Activated CD8-positive, alpha-beta memory T cell treated with anti-CD3 and anti-CD28 coated beads for 1 hour (primary cell): ENCODE results near the gene NOL8.

Experiments used
- DNase-seq, 2 donors: peaks; one replicate each; pipeline ENCODE4 v3.0.0-alpha.2; 2020; ENCODE audit warnings: low read depth in 1 of 2; ENCODE audit errors: extremely low read depth in 1 of 2

NOL8 gene

DNA sequence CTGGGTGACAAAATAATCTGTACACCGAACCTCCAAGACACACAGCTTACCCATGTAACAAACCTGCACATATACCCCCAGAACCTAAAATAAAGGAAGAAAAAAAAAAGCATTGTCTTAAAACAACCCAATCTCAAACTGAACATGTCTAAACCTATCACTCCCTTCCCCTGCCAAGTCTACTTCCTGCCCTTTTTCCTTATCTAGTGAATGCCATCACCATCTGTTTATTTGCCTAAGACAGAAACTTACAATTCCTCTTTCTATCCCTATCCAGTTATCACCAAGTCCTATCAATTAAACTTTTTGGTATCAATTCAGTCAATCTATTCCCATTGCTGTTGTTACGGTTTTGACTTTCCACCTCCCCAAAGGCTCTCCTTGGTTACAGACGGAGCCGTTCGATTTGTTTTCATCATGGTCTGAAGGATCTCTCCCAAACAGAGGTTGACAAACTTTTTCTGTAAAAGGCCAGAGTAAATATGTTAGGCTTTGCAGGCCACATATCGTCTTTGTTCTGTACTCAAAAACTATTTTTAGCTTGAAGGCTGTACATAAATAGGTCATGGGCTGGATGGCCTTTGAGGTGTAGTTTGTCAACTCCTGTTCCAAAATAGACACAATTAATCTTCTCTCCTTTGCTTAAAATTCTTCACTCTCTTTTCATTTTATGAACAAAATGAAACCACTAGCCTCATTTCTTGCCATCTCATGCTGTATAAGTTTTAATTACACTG is 12.1 kb downstream of the NOL8 start:
- DNase-seq: no peak

DNA sequence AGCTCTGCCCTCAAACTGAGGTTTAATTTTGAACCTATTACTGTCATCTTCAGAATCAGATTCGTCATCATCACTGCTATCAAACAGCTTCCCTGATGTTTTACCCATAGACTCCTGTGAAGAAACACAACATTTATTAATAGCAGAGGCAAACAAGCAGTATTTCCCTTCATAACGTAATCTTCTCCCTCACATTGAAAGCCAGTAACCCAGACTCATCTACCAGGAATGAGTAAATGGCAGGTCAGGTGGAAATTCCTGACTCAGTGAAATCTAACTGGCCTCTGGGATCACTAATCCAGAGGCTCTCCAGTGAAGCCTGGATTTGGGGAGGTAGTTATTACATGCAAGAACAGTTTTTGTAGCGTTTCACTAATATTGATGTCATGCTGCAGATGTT is 14.6 kb downstream of the NOL8 start:
- DNase-seq: no peak

DNA sequence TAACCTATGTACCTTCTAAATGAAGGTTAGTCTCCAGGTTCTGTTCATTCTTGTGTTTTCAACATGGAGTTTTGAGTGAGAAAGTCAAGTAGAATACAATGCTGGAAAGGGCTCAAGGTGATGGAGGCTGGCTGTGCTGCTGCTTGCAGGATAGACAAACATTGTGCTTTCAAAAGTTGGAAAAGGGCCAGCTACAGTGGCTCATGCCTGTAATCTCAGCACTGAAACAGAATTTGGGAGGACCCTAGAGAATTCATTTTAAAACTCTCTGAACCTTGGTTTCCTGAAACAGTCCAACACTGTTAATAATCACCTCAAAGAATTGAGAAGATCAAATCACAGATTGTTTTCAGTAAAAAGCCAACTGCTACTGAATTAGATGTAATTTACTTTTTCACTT is 16.3 kb downstream of the NOL8 start:
- no peak for DNase-seq

DNA sequence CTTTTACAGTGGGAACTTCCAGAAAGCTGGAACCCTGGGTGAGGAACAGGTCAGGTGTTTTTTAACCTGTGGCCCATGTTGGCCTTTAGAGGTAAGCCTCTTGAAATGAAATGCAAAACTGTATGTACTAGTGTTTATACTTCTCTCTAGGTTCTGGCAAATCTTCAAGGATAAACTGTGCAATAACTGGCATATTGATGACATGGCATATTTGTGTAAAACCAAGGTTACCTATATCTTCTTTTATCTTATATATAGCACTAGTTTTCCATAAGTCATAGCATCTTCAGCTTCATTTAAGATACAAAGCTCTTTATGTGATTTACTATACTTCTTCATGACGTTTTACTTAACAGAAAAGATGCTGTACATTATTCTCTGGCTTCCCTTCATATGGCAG is 24.2 kb downstream of the NOL8 start:
- no peak for DNase-seq

DNA sequence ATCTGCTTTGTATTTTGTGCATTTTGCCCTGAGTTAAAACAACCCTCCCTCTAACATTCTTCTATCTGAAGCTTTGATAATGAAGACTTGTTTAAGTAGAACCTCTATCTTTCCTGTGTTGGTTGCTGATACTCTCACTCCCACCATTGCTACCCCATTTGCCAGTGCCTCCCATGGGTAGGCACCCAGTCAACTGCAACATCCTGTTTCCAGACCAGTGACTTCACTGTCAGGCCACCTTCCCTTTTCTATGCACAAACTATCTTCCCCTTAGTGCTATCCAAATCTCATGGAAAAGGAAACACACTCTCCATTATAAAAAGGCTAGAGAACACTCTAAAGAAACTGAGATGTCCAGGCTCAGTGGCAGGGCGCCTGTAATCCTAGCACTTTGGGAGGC is 26.0 kb downstream of the NOL8 start:
- DNase-seq: no peak

DNA sequence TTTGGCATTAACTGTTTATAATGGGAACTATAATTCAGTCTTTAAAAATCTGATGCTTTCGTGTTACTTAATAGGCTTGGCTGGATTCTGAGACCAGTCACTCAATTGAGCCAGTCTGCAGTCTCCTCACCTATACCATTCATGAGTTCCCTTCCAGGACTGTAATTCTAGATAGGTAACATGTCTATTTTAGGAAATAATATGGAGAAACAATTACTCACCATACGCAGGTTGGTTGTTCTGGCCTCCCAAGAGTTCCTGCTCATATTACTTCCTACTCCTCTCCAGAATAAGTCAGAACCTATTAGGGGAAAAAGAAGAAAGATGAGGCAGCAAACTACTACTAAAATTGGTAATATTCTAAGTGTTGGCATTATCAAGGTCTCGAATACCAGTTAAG is 27.1 kb downstream of the NOL8 start:
- DNase-seq: no peak

DNA sequence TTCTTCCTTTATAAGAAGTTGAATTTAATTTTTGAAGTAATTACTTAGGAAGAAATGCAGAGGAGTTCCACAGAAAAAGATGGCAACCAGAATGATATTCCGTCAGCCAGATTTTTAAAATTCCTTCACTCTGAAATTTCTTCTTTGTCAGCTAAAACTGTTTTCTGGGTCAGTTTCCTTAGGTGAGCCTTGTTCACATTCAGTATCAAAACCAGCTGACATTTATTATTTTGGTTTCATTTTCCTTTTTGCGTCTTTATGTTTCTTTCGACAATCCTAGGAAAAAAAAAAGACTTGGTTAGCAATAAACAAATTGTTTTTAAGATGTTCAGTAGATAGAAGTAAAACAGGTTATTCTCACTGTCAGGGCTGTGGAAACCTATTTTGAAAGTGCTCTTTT is 27.5 kb downstream of the NOL8 start:
- DNase-seq: no peak

DNA sequence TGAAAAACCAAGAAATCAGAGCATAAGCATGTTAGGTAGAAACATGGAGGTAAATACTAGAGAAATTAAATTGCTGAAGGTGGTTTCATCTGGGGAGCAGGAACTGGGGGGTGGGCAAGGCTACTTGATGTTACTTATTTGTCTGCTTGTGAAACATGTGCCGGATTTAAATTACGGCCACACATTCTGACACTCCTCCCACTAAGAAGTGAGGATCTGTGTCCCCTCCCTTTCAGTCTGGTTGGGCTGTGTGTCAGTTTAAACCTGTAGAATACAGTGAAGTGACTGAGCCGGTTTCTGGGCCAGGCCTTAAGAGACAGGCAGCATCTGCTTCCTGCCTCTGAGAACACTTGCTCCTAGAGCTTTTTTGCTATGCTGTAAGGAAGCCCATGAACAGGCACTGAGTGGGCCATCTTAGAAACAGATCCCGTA is 29.3 kb downstream of the NOL8 start:
- DNase-seq: no peak

DNA sequence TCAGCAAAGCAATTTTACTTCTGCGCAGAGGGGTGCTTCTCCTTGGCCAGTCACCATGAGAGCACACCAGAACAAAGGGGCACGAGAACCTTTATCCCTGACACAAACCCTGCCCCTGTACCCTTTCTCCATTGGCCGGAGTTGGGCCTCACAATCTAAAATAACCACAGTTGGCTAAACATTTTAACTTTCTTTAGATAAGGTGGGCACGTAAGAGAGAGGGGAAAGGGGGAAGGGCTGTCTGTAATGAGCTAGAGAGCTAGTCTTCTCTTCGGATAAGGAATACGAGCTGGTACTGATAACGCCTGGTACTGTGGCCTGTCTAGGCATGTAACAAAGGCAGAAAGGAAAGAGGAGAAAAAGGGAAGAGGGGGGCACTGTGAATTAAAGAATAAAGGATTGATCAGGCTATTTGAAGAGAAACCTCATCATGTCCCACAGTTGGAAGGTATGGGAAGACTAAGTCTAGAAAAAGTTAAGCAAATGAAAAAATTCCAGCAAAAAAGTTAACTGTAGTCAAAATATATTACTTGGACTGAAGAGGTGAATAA is 29.8 kb downstream of the NOL8 start:
- no peak for DNase-seq

DNA sequence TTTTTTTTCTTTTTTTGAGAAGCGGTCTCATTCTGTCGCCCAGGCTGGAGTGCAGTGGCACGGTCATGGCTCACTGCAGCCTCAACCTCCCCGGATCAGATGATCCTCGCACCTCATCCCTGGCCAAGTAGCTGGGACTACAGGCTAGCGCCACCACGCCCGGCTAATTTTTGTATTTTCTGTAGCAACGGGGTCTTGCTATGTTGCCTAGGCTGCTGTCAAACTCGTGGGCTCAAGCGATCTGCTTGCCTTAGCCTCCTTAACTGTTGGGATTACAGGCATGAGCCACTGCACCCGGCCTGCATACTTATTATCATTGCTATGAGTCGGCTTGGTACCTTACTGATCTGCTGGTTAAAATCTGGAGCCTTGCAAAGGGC is 30.9 kb downstream of the NOL8 start:
- no peak for DNase-seq

DNA sequence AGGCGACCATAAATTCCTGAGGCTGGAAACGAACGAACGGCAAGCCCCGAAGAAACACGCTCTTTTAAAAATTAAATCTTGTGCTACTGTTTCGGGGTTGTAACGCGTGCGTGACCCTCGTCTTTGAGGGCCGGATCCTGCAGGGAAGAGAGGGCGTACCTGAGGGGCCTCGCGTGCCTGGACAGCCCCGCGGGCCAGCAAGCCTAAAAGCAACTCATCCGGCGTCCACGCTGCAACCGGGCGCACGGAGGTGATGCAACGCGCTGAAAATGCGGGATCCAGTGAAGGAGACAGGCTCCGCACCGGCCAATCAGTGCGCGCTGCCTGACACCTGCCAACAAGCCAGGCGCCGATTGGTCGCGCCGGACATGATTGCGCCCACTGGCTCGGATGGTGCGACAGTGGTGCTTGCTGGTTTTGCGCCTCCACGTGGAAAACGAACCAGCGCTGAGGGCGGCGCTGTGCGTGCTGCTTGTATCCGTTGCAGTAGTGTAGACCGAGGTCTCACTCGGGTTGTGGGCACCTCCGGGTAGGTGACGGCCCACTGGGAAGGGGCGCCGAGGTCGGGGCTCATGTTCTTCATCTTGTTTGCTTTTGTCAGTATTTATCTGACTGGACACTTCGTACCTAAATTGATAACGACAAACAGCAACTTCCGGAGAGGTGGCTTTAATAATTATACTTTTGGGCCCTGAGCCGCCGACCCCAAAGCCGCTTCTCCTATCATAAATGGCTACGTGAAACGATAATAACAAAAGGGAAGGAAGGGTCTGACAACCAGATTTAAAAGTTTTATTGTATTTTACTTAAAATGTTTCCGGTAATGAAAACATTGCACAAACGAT is 31.5 kb downstream of the NOL8 start, which contains the start of gene IARS1:
TSS of gene IARS1 (minus strand) at position 246 of the 845 bp plus-strand sequence. CDS start 4,278 bp downstream, outside the sequence.
- DNase-seq: peak; percentile 98 to 99

DNA sequence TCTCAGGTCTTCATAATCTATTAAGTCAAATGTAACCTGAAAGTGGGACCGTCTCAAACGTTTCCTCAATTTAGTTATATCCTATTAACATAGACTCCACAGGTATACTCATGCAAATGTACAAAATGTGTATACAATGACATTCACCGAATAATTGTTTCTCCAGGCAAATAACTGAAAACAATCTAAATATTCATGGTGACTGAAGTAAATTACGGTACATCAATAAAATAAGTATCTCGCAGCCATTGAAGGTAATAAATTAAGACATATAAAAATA is 32.1 kb downstream of the NOL8 start:
- DNase-seq: no peak

DNA sequence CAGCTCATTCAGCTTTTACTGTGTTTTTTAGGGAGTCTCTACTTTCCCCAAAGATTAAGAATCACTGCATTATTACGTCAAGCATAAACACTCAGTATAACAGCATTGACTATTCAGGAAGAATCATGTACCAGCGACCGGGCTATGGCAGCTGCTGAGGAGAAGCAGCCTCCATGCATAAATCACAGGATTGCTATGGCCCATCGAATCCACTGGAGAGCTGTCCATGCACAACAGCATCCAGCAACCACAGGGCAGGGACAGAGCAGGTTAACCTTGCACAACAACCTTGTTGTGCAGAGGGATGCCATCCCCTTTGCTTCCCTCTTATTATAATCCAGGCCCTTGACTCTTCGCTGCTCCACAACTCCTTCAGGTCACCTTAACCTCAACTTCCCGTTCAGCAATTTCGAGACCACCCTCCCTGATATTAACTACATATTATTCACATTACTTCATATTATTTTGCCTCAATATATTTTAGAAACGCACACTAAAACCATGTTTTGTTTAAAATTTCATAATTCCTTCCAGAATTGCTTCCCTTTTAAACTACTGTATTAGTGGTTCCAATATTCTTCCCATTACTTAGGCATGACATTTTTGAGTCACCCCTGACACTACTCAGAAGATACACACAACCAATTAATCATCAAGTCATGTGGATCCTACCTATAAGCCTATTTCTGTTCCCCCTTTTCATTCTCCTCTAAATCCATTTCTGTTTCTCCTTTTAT is 32.6 kb downstream of the NOL8 start:
- no peak for DNase-seq

DNA sequence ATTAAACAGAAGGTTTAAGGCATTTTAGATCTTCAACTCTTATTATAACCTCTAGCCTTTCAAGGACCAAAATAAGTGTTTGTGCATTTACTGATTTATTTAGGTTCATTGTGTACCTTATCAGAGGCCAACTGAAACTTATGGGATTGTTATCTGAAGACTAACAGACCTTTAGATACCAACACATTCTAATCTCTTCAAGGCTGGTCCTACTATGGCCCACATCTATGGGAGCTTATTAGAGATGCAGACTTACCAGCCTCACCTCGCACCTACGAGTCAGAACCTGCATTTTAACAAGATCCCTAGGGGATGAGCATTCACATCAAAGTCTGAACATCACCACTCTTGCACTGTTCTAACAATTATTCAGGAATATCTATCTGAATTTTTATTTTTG is 33.6 kb downstream of the NOL8 start:
- no peak for DNase-seq

DNA sequence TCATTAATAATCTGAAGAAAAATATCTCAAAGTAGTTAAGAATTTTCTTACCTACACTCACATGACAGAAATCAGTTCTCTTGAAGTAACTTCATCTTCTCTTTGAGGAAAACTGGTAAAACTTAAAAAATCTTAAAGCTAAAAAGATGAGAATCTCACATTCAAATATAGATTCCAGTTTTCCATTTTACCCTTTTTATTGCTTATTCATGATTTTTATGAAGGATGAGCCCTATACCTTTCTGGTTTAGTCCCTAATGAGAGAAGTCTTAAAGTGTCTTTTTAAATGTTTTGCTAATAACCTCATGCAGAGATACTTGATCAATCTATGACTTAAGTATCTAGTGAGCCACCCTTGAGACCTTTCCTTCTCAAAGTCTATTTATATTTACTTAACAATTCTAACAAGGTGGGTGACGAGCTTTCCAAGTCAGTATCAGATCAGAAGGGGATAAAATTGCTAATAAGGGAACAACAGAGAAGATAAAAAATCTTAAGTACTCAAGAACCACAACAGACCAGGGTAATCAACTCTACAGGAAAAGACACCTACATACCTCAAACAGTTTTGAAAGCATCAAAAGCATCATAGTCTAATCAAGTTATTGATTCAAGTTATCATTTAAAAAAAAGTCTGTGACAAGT is 34.2 kb downstream of the NOL8 start:
- no peak for DNase-seq

DNA sequence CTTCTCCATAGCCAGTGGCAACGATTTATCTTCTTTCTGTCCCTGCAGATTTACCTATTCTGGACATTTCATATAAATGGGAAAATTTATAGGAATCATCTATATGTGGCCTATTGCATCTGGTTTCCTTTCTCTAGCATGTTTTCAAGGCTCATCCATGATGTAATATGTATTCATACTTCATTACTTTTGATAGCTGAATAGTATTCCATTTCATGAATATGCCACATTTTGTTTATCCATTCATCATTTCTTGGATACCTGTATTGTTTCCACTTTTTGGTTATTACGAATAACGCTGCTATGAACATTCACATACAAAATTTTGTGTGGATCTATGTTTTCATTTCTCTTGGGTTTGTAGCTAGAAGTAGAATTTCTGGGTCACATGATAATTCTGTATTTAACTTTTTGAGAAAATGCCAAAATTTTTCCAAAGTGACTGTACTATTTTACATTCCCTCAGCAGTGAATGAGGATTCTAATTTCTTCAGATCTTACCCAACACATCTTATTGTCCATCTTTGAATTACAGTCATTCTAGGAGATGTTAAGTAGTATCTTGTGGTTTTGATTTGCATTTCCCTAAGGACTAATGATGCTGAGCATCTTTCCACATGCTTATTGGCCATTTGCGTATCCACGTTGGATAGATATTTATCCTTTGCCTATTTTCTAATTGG is 35.3 kb downstream of the NOL8 start:
- DNase-seq: no peak

DNA sequence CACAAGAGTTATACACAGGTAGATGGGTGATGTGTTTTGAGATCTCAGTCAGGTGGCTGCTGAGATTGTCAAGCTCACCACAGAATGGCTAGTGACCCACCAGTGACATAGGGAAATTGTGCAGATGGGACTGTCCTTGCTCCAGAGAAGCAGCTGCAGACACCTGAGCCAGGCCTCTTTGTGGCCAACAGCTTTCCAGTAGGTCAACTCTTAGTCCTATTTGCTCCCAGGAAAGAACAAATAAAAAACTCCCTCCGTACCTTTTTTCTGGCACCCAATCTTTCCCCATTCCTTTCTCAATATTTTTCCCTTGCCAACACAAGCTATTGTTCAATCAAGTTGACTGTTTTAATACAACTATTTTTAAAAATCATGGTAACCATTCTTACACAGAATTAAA is 45.8 kb downstream of the NOL8 start:
- no peak for DNase-seq

DNA sequence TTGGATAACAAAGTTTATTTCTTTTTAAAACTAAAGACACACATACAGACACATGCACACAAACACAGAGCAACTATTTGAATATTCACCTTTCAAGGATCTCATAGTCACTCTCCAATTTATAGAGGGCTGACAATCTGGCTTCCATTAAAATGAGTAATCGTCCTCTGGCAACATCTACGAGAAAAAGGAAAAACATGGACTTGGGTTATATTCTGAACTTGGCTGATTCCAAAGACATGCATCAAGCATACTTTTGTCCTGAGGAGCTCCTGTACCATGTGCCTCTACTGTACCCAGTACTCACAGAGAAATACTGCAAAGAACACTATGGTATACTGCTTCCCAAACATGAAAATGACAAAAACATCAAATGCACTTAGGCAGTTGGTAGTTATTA is 47.0 kb downstream of the NOL8 start:
- no peak for DNase-seq

DNA sequence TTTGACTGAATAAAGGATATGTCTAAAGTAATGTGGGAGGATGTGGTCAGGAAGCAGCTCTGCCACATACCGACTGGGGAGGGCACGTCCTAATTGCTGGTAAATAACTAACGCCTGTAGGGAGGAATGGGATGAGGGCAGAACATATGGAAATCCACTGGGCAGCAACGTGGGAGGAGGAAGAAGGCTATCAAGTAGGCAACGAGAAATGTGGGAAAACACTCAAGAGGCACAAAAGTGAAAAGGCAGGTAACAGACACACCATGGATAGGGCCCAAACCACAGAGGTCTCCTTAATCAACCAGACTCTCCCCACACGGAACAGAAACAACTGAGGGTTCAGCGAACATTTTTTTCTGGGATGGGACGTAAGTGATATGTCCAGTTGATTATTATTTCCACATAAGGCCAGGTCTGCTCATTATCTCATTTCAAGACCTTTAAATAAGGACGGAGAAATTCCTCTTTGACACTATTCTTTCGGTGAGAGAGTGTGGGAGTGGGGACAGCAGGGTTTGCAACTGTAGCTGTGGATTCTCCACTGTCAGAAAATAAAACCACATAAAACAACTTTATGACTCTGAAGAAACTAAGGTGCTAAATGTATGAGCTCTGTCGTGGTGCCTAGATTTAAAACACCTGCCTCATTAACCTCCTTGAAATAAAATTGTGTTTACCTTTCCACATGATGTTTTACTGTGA is 48.7 kb downstream of the NOL8 start:
- no peak for DNase-seq

DNA sequence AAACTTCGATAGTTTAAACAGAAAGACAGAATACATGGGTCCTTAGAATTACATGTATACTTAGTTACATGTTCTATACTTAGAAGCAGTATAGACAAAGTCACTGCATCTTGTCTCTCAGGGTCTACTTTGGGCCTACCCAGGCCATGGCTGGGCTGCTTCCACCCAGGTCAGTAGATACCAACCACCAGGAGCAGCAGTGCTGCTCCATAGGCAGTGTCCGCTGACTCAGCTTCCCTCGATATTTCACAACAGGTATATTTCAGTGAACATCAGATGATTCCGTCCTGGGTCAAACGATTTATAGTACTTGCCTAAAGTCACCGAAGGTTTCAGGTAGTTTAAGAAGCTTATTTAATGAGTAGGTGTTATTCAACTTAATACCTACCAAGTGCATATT is 49.6 kb downstream of the NOL8 start:
- no peak for DNase-seq
